SJSA1 (cell line): ENCODE results near the gene PIK3R5. TPM values are rescaled to one million over a fixed set of nuclear protein-coding genes. Genes with fewer than 3 reads are reported as not detected.

Experiments
- DNase-seq, 2 experiments: peaks; one replicate each; pipeline ENCODE4 v3.0.0-alpha.2; 2015 to 2020; ENCODE audit warnings: low spot score in 2 of 2, low read depth in 1 of 2
- H3K27ac ChIP-seq: fragments of 250-450 bp; sonication (Bioruptor Pico); 2 replicates; pipeline ENCODE4 v1.5.1; 2020; ENCODE audit warnings: mild to moderate bottlenecking, moderate library complexity
- H3K27me3 ChIP-seq: fragments of 250-450 bp; sonication (Bioruptor Pico); replicated peaks from 2 replicates; pipeline ENCODE4 v1.5.1; 2020; ENCODE audit warnings: mild to moderate bottlenecking, moderate library complexity
- H3K36me3 ChIP-seq: fragments of 250-450 bp; sonication (Bioruptor Pico); 2 replicates; pipeline ENCODE4 v1.5.1; 2020; ENCODE audit warnings: mild to moderate bottlenecking
- H3K4me1 ChIP-seq: fragments of 250-450 bp; sonication (Bioruptor Pico); replicated peaks from 2 replicates; pipeline ENCODE4 v1.6.1; 2021; ENCODE audit warnings: mild to moderate bottlenecking
- H3K4me3 ChIP-seq: fragments of 250-450 bp; sonication (Bioruptor Pico); 2 replicates; pipeline ENCODE4 v1.5.1; 2020; ENCODE audit warnings: mild to moderate bottlenecking
- H3K9me3 ChIP-seq: fragments of 250-450 bp; sonication (Bioruptor Pico); replicated peaks from 2 replicates; pipeline ENCODE4 v1.5.1; 2020; ENCODE audit warnings: mild to moderate bottlenecking
- total RNA-seq: library from RNA; depleted of rRNA; stranded (reverse); fragments of >200 nt; shearing (Covaris generic); gene quantifications from 2 replicates; pipeline ENCODE4 v1.2.3, GENCODE V29; 2014

PIK3R5 gene
- total RNA-seq, 1 experiment from 2014 or later = not detected

- H3K27ac ChIP-seq = peak overlapping the region; percentile 52
- H3K36me3 ChIP-seq = no peaks in the 10 kb centered on the region
- H3K27me3 ChIP-seq = no peaks in the 10 kb centered on the region
- peaks cover under 1% of the 10 kb centered on the region; the same call in 1 of the 2 replicates for H3K9me3 ChIP-seq
- H3K4me3 ChIP-seq = no peak overlapping the region
- peaks cover 28% of the 10 kb centered on the region for H3K4me1 ChIP-seq
- peak in 1 of 2 experiments; percentile 55 for DNase-seq
Observed at GRCh38 chr17:8922451-8922850, 43.1 kb downstream of the PIK3R5 start.

GRCh38 chr17:8921147-8921546, 44.4 kb downstream of the PIK3R5 start:
- H3K36me3 ChIP-seq = no peaks in the 10 kb centered on the region
- H3K4me1 ChIP-seq = peaks cover 34% of the 10 kb centered on the region
- H3K9me3 ChIP-seq = no peaks in the 10 kb centered on the region; the same call in 1 of the 2 replicates
- H3K4me3 ChIP-seq = no peak overlapping the region
- DNase-seq = no peak
- H3K27ac ChIP-seq = no peak overlapping the region
- H3K27me3 ChIP-seq = no peaks in the 10 kb centered on the region

- no peaks in the 10 kb centered on the region; the same call in 1 of the 2 replicates for H3K9me3 ChIP-seq
- H3K27ac ChIP-seq = peak overlapping the region; percentile 18; the same call in 1 of the 2 replicates
- H3K4me3 ChIP-seq = no peak overlapping the region
- peak in 1 of 2 experiments; percentile 51 for DNase-seq
- H3K4me1 ChIP-seq = peaks cover 43% of the 10 kb centered on the region
- no peaks in the 10 kb centered on the region for H3K27me3 ChIP-seq
- no peaks in the 10 kb centered on the region for H3K36me3 ChIP-seq
Observed at GRCh38 chr17:8918807-8919465, 46.6 kb downstream of the PIK3R5 start.

GRCh38 chr17:8916466-8916865, 49.0 kb downstream of the PIK3R5 start:
- Histone ChIP-seq H3K9me3 (no peaks in the 10 kb centered on the region; the same call in 1 of the 2 replicates), H3K4me1 (peaks cover 30% of the 10 kb centered on the region), H3K27ac (peak overlapping the region; percentile 45), H3K4me3 (no peak overlapping the region), H3K36me3 (no peaks in the 10 kb centered on the region), H3K27me3 (no peaks in the 10 kb centered on the region)
- DNase-seq = no peak

- H3K4me1 ChIP-seq = peaks cover 27% of the 10 kb centered on the region
- no peaks in the 10 kb centered on the region for H3K9me3 ChIP-seq
- H3K27ac ChIP-seq = no peak overlapping the region
- H3K36me3 ChIP-seq = no peaks in the 10 kb centered on the region
- H3K27me3 ChIP-seq = no peaks in the 10 kb centered on the region
- H3K4me3 ChIP-seq = no peak overlapping the region
- DNase-seq = no peak
Observed at GRCh38 chr17:8914554-8914953, 51.0 kb downstream of the PIK3R5 start.

GRCh38 chr17:8913879-8914278, 51.6 kb downstream of the PIK3R5 start:
- Histone ChIP-seq H3K36me3 (no peaks in the 10 kb centered on the region), H3K4me1 (peaks cover 20% of the 10 kb centered on the region), H3K4me3 (no peak overlapping the region), H3K9me3 (no peaks in the 10 kb centered on the region), H3K27ac (no peak overlapping the region), H3K27me3 (no peaks in the 10 kb centered on the region)
- no peak for DNase-seq

GRCh38 chr17:8913091-8913490, 52.4 kb downstream of the PIK3R5 start:
- H3K36me3 ChIP-seq = no peaks in the 10 kb centered on the region
- no peak overlapping the region for H3K27ac ChIP-seq
- no peak for DNase-seq
- H3K27me3 ChIP-seq = no peaks in the 10 kb centered on the region; the same call in 1 of the 2 replicates
- peaks cover 15% of the 10 kb centered on the region for H3K4me1 ChIP-seq
- H3K9me3 ChIP-seq = no peaks in the 10 kb centered on the region
- no peak overlapping the region for H3K4me3 ChIP-seq

- Histone ChIP-seq H3K9me3 (no peaks in the 10 kb centered on the region), H3K27me3 (no peaks in the 10 kb centered on the region; the same call in 1 of the 2 replicates), H3K4me1 (peaks cover 15% of the 10 kb centered on the region), H3K4me3 (no peak overlapping the region), H3K36me3 (no peaks in the 10 kb centered on the region), H3K27ac (no peak overlapping the region)
- no peak for DNase-seq
Observed at GRCh38 chr17:8912084-8912981, 53.2 kb downstream of the PIK3R5 start.

GRCh38 chr17:8910969-8911604, 54.4 kb downstream of the PIK3R5 start:
- H3K4me3 ChIP-seq = no peak overlapping the region
- peaks cover 2% of the 10 kb centered on the region; the same call in 1 of the 2 replicates for H3K27me3 ChIP-seq
- no peaks in the 10 kb centered on the region for H3K9me3 ChIP-seq
- DNase-seq = no peak
- H3K36me3 ChIP-seq = no peaks in the 10 kb centered on the region
- no peak overlapping the region for H3K27ac ChIP-seq
- peaks cover 8% of the 10 kb centered on the region for H3K4me1 ChIP-seq

- H3K27ac ChIP-seq = no peak overlapping the region
- H3K36me3 ChIP-seq = no peaks in the 10 kb centered on the region
- peaks cover 2% of the 10 kb centered on the region; the same call in 1 of the 2 replicates for H3K27me3 ChIP-seq
- no peak for DNase-seq
- H3K9me3 ChIP-seq = no peaks in the 10 kb centered on the region
- no peaks in the 10 kb centered on the region for H3K4me1 ChIP-seq
- no peak overlapping the region for H3K4me3 ChIP-seq
Observed at GRCh38 chr17:8909586-8910270, 55.8 kb downstream of the PIK3R5 start.

- H3K4me3 ChIP-seq = no peak overlapping the region
- H3K4me1 ChIP-seq = no peaks in the 10 kb centered on the region
- H3K36me3 ChIP-seq = no peaks in the 10 kb centered on the region
- H3K9me3 ChIP-seq = no peaks in the 10 kb centered on the region
- DNase-seq = no peak
- no peak overlapping the region for H3K27ac ChIP-seq
- peaks cover 2% of the 10 kb centered on the region; the same call in 1 of the 2 replicates for H3K27me3 ChIP-seq
Observed at GRCh38 chr17:8905331-8905730, 60.2 kb downstream of the PIK3R5 start.

GRCh38 chr17:8904686-8905085, 60.8 kb downstream of the PIK3R5 start:
- H3K4me1 ChIP-seq = no peaks in the 10 kb centered on the region
- H3K27me3 ChIP-seq = peaks cover 2% of the 10 kb centered on the region; the same call in 1 of the 2 replicates
- H3K9me3 ChIP-seq = no peaks in the 10 kb centered on the region
- no peak overlapping the region for H3K4me3 ChIP-seq
- H3K36me3 ChIP-seq = no peaks in the 10 kb centered on the region
- no peak overlapping the region for H3K27ac ChIP-seq
- DNase-seq = no peak

GRCh38 chr17:8904201-8904600, 61.3 kb downstream of the PIK3R5 start:
- H3K9me3 ChIP-seq = no peaks in the 10 kb centered on the region
- H3K27ac ChIP-seq = no peak overlapping the region
- peaks cover 2% of the 10 kb centered on the region; the same call in 1 of the 2 replicates for H3K27me3 ChIP-seq
- no peak for DNase-seq
- H3K4me3 ChIP-seq = no peak overlapping the region
- H3K36me3 ChIP-seq = no peaks in the 10 kb centered on the region
- H3K4me1 ChIP-seq = no peaks in the 10 kb centered on the region
